Smooth muscle cell (in vitro differentiated cells): ENCODE measurements around the gene CTLA4. TPM values are rescaled to one million over a fixed set of nuclear protein-coding genes. Genes with fewer than 3 reads are reported as not detected.

Experiments used
- DNase-seq: peaks from one replicate; lab custom pipeline; 2025; ENCODE audit not compliant: unreplicated experiment; lab: John Stamatoyannopoulos, UW
- H2AFZ ChIP-seq: fragments of 200-600 bp; sonication (generic); 2 replicates; pipeline ENCODE4 v1.6.0; 2016; ENCODE audit warnings: antibody characterized with exemption, low read depth, mild to moderate bottlenecking
- H3F3A ChIP-seq: fragments of 200-600 bp; sonication (generic); 2 replicates; pipeline ENCODE4 v1.6.0; 2017; ENCODE audit warnings: antibody characterized with exemption, low read depth
- H3K27ac ChIP-seq: fragments of 200-600 bp; sonication (generic); 2 replicates; pipeline ENCODE4 v1.5.1; 2016; ENCODE audit warnings: low read depth, mild to moderate bottlenecking
- H3K27me3 ChIP-seq: fragments of 200-600 bp; sonication (generic); 2 replicates; pipeline ENCODE4 v1.6.1; 2016; ENCODE audit warnings: low read depth, mild to moderate bottlenecking
- H3K36me3 ChIP-seq: fragments of 200-600 bp; sonication (generic); 2 replicates; pipeline ENCODE4 v1.5.1; 2016; ENCODE audit warnings: low read depth
- H3K4me1 ChIP-seq: fragments of 200-600 bp; sonication (generic); 2 replicates; pipeline ENCODE4 v1.5.1; 2016; ENCODE audit warnings: low read depth
- H3K4me2 ChIP-seq: fragments of 200-600 bp; sonication (generic); 2 replicates; pipeline ENCODE4 v1.6.0; 2016; ENCODE audit warnings: mild to moderate bottlenecking
- H3K4me3 ChIP-seq: fragments of 200-600 bp; sonication (generic); 2 replicates; pipeline ENCODE4 v1.5.1; 2016; ENCODE audit warnings: mild to moderate bottlenecking
- H3K79me2 ChIP-seq: fragments of 200-600 bp; sonication (generic); 2 replicates; pipeline ENCODE4 v1.6.0; 2016; ENCODE audit warnings: low read depth, mild to moderate bottlenecking
- H3K9ac ChIP-seq: fragments of 200-600 bp; sonication (generic); 2 replicates; pipeline ENCODE4 v1.6.0; 2016; ENCODE audit warnings: low read depth
- H3K9me3 ChIP-seq: fragments of 200-600 bp; sonication (generic); replicated peaks from 2 replicates; pipeline ENCODE4 v1.5.1; 2016; ENCODE audit warnings: low read depth
- H4K20me1 ChIP-seq: fragments of 200-600 bp; sonication (generic); 2 replicates; pipeline ENCODE4 v1.6.0; 2016; ENCODE audit warnings: low read depth
- CTCF ChIP-seq: fragments of 200-600 bp; sonication (generic); IDR thresholded peaks from 2 replicates; pipeline ENCODE4 v1.5.1; 2017; ENCODE audit warnings: borderline replicate concordance, mild to moderate bottlenecking, antibody characterized with exemption; ENCODE audit not compliant: insufficient read depth, poor library complexity, severe bottlenecking
- WGBS: methylation state at CpG from one replicate; pipeline ENCODE4 v1.1.7; 2016; ENCODE audit warnings: low lambda C conversion rate; 5-methylcytosine and 5-hydroxymethylcytosine counted together
- polyA plus RNA-seq: library from polyadenylated mRNA; unstranded; fragments of >200 nt; fragmentation: Nextera tagmentation; extraction: Ambion mirVana; gene quantifications from 2 replicates; pipeline ENCODE4 v1.2.1, GENCODE V29; 2016
- total RNA-seq: library from RNA; depleted of rRNA; stranded (reverse); fragments of >200 nt; gene quantifications from 2 replicates; pipeline ENCODE4 v1.2.3, GENCODE V29; 2014

Gene CTLA4
- total and polyA plus RNA-seq, 2 experiments from 2014 or later = not detected

- no peaks in the 10 kb centered on the region for H3K36me3 ChIP-seq
- peaks cover 9% of the 10 kb centered on the region for H3K27me3 ChIP-seq
- no peak overlapping the region for H3K4me3 ChIP-seq
- TF ChIP-seq CTCF = no peak
- no peak overlapping the region for H3K9ac ChIP-seq
- no peaks in the 10 kb centered on the region for H3K9me3 ChIP-seq
- H3K4me1 ChIP-seq = no peaks in the 10 kb centered on the region
- WGBS = 91% methylated on average over 6 of the region's 6 CpGs
- no peak overlapping the region for H3K4me2 ChIP-seq
- H3K79me2 ChIP-seq = no peaks in the 10 kb centered on the region
- H4K20me1 ChIP-seq = no peaks in the 10 kb centered on the region
- no peak overlapping the region for H3K27ac ChIP-seq
- no peak overlapping the region for H2AFZ ChIP-seq
- H3F3A ChIP-seq = no peaks in the 10 kb centered on the region
- DNase-seq = no peak
Measured at GRCh38 chr2:203871371-203871983, 3.9 kb downstream of the CTLA4 start.

GRCh38 chr2:203873461-203873860, 5.9 kb downstream of the CTLA4 start:
- WGBS = 91% methylated on average over 2 of the region's 2 CpGs
- Histone ChIP-seq H3K4me2 (no peak overlapping the region), H3K27me3 (peaks cover 10% of the 10 kb centered on the region), H2AFZ (no peak overlapping the region), H3K79me2 (no peaks in the 10 kb centered on the region), H3K4me3 (no peak overlapping the region), H3K27ac (no peak overlapping the region), H3K9me3 (no peaks in the 10 kb centered on the region), H3F3A (no peaks in the 10 kb centered on the region), H3K9ac (no peak overlapping the region), H3K36me3 (no peaks in the 10 kb centered on the region), H3K4me1 (no peaks in the 10 kb centered on the region), H4K20me1 (no peaks in the 10 kb centered on the region)
- DNase-seq = no peak
- TF ChIP-seq CTCF = no peak

GRCh38 chr2:203873921-203874631, 6.5 kb downstream of the CTLA4 start:
- DNase-seq = no peak
- 88% methylated on average over 5 of the region's 5 CpGs for WGBS
- H3K4me2 ChIP-seq = no peak overlapping the region

More at GRCh38 chr2:203873921-203874631, 6.5 kb downstream of the CTLA4 start:
- H3K36me3 ChIP-seq = no peaks in the 10 kb centered on the region
- TF ChIP-seq CTCF = no peak
- H3K4me3 ChIP-seq = no peak overlapping the region
- H3K27ac ChIP-seq = no peak overlapping the region
- H3F3A ChIP-seq = no peaks in the 10 kb centered on the region
- no peaks in the 10 kb centered on the region for H3K79me2 ChIP-seq
- no peaks in the 10 kb centered on the region for H3K9me3 ChIP-seq
- H4K20me1 ChIP-seq = no peaks in the 10 kb centered on the region
- no peaks in the 10 kb centered on the region for H3K4me1 ChIP-seq
- no peak overlapping the region for H3K9ac ChIP-seq
- H3K27me3 ChIP-seq = peaks cover 10% of the 10 kb centered on the region
- no peak overlapping the region for H2AFZ ChIP-seq
